Activated CD4-positive, alpha-beta T cell treated with anti-CD3 and anti-CD28 coated beads, Interleukin-10, Interleukin-2, amounts not matched to agents 100 ng/mL and 50 ng/mL, durations not matched to agents 16 hours and 8 hours (primary cell): ENCODE data around the gene GCNT2.

ENCODE experiments used
- DNase-seq: peaks from one replicate; pipeline ENCODE4 v3.0.0-alpha.2; 2020

GCNT2 gene

GRCh38 chr6:10668126-10668917, 147.2 kb downstream of the GCNT2 start:
- DNase-seq = no peak

GRCh38 chr6:10676403-10676802, 155.3 kb downstream of the GCNT2 start:
- no peak for DNase-seq

GRCh38 chr6:10678456-10678855, 157.3 kb downstream of the GCNT2 start:
- DNase-seq = no peak
